Measurements from ENCODE around the gene MASP2.
"Not testable (repeated sequence)": the region's sequence is repeated elsewhere in the genome, so short reads cannot be mapped to it uniquely, and the experiment has no call there.

The MASP2 gene

DNA sequence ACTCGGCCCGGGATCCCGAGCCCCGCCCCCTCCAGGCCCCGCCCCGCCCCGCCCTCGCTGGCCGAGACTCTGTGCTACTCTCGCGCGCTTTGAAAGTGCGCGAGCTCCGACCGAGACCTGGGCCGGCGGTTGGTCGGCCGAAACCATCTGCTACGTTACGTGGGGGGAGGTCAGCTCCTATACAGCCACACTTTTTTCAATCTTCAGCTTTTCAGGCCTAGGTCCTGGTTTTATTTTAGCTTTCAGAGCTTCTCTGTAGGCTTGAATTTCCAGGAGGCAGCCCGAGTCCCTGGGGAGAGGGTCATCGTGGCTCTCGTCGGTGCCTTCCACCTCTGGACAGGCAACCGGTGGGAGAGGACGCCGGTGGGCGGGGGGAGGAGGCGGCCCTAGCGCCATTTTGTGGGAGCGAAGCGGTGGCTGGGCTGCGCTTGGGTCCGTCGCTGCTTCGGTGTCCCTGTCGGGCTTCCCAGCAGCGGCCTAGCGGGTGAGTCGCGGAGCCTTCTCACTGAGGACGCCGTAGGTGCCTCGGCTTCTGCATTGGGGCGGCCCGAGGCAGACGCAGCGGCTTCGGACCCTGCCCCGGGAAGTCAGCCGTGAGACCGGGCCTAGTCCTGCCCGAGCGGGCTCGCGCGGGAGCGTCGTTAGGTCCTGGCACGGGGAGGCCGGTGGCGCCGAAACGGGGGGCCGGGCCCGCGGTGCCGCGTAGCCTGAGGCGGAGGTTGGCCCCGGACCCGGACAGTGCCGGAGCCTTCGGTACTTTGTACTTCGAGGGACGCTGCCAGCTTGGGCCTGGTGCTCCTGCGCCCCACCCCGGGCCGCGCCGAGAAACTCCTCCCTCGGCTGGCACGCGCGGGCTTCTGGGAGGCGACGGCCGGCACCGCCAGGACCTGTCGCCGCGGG is 34.5 kb downstream of the MASP2 start, which contains the start of gene TARDBP:
TARDBP (plus strand) TSS at position 395 of the 900 bp plus-strand sequence. CDS start 1,074 bp downstream, outside the sequence.
- peak; percentile 90 for DNase-seq (ENCODE audit: low read depth)
- TF ChIP-seq, protein P1, sequence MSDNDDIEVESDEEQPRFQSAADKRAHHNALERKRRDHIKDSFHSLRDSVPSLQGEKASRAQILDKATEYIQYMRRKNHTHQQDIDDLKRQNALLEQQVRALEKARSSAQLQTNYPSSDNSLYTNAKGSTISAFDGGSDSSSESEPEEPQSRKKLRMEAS (IDR thresholded peaks at IDR 0.05; ENCODE audit: low read depth, low read length) = peak; percentile 31; the same call in 1 of the 2 replicates
- TF ChIP-seq POLR2A (IDR thresholded peaks at IDR 0.05; ENCODE audit: extremely low read depth, insufficient read length) (peak; percentile 86), MYC (IDR thresholded peaks at IDR 0.05; ENCODE audit: low read depth, low read length) (peak; percentile 20; the same call in 1 of the 2 replicates)
- TF ChIP-seq, protein P2, sequence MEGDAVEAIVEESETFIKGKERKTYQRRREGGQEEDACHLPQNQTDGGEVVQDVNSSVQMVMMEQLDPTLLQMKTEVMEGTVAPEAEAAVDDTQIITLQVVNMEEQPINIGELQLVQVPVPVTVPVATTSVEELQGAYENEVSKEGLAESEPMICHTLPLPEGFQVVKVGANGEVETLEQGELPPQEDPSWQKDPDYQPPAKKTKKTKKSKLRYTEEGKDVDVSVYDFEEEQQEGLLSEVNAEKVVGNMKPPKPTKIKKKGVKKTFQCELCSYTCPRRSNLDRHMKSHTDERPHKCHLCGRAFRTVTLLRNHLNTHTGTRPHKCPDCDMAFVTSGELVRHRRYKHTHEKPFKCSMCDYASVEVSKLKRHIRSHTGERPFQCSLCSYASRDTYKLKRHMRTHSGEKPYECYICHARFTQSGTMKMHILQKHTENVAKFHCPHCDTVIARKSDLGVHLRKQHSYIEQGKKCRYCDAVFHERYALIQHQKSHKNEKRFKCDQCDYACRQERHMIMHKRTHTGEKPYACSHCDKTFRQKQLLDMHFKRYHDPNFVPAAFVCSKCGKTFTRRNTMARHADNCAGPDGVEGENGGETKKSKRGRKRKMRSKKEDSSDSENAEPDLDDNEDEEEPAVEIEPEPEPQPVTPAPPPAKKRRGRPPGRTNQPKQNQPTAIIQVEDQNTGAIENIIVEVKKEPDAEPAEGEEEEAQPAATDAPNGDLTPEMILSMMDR (IDR thresholded peaks at IDR 0.05; ENCODE audit: low read depth, low read length) = no peak
- H3K4me3 ChIP-seq (ENCODE audit: low read depth, low read length) = peak within 1 kb of the TSS; percentile 82

GRCh38 chr1:11000526-11000925 is 46.5 kb downstream of the MASP2 start:
- H3K4me3 ChIP-seq (ENCODE audit: low read depth, low read length) = no peak overlapping the region
- DNase-seq (ENCODE audit: low read depth) = no peak
- TF ChIP-seq, protein P2 (IDR thresholded peaks at IDR 0.05; ENCODE audit: low read depth, low read length) = no peak
- TF ChIP-seq MYC (IDR thresholded peaks at IDR 0.05; ENCODE audit: low read depth, low read length) (no peak), POLR2A (IDR thresholded peaks at IDR 0.05; ENCODE audit: extremely low read depth, insufficient read length) (no peak)
- TF ChIP-seq, protein P1 (IDR thresholded peaks at IDR 0.05; ENCODE audit: low read depth, low read length) = no peak

DNA sequence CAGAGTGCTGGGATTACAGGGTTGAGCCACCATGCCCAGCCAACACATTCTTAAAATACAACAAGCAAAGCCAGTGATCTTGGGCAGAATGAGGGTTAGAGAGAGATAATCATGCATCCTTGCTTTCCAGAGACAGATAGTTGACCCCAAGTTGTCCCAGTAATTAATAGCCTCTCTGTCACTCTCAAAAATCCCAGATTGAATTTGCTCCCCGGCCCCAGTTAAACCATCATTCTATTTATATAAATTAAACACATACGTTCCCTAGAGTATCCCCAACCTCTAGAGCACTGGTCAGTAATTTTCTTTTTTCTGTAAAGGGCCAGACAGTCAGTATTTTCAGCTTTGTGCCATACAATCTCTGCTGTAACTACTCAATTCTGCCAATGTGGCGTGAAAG is 50.9 kb downstream of the MASP2 start:
- TF ChIP-seq, protein P2 (IDR thresholded peaks at IDR 0.05; ENCODE audit: low read depth, low read length) = no peak
- TF ChIP-seq POLR2A (IDR thresholded peaks at IDR 0.05; ENCODE audit: extremely low read depth, insufficient read length) = no peak
- TF ChIP-seq, protein P1 (IDR thresholded peaks at IDR 0.05; ENCODE audit: low read depth, low read length) = no peak
- no peak for TF ChIP-seq MYC (IDR thresholded peaks at IDR 0.05; ENCODE audit: low read depth, low read length)
- no peak for DNase-seq (ENCODE audit: low read depth)

GRCh38 chr1:10992864-10993263 is 54.2 kb downstream of the MASP2 start:
- DNase-seq (ENCODE audit: low read depth) = no peak
- no peak overlapping the region for H3K4me3 ChIP-seq (ENCODE audit: low read depth, low read length)
- TF ChIP-seq, protein P1 (IDR thresholded peaks at IDR 0.05; ENCODE audit: low read depth, low read length) = no peak
- TF ChIP-seq, protein P2 (IDR thresholded peaks at IDR 0.05; ENCODE audit: low read depth, low read length) = no peak
- TF ChIP-seq MYC (IDR thresholded peaks at IDR 0.05; ENCODE audit: low read depth, low read length) (no peak), POLR2A (IDR thresholded peaks at IDR 0.05; ENCODE audit: extremely low read depth, insufficient read length) (no peak)

More for the DNA sequence above, 50.9 kb downstream of the MASP2 start:
- no peak overlapping the region for H3K4me3 ChIP-seq (ENCODE audit: low read depth, low read length)

GRCh38 chr1:10992004-10992403 is 55.0 kb downstream of the MASP2 start:
- DNase-seq (ENCODE audit: low read depth); H3K4me3 ChIP-seq (ENCODE audit: low read depth, low read length): not testable (repeated sequence)

DNA sequence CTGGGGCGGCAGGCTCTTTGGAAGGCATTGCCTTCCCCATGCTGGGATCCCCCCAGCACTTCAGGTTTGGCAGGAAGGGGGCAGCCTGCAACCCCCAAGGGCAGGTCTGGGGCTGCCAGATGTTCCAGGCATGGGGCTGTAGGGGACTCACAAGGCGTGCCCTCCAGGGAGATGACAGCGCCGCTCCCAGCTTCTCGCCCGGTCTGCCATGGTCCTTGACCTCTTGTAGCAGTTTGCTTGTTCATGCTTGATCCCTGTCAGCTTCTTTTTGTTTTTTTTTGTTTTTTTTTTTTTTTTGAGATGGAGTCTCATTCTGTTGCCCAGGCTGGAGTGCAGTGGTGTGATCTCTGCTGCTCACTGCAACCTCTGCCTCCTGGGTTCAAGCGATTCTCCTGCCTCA is 56.2 kb downstream of the MASP2 start:
- H3K4me3 ChIP-seq (ENCODE audit: low read depth, low read length) = no peak overlapping the region
- no peak for DNase-seq (ENCODE audit: low read depth)
- TF ChIP-seq POLR2A (IDR thresholded peaks at IDR 0.05; ENCODE audit: extremely low read depth, insufficient read length) = no peak
- TF ChIP-seq, protein P1 (IDR thresholded peaks at IDR 0.05; ENCODE audit: low read depth, low read length) = no peak
- TF ChIP-seq, protein P2 (IDR thresholded peaks at IDR 0.05; ENCODE audit: low read depth, low read length) = no peak

- DNase-seq (ENCODE audit: low read depth); H3K4me3 ChIP-seq (ENCODE audit: low read depth, low read length): not testable (repeated sequence)
These were observed 57.0 kb downstream of the MASP2 start for GRCh38 chr1:10989920-10990516.
